K562 (cell line): Measurements from ENCODE around the gene CLDN15. TPM values are rescaled to one million over a fixed set of nuclear protein-coding genes. Genes with fewer than 3 reads are reported as not detected.

Experiments used
- CBX2 ChIP-seq: fragments of 200-600 bp; sonication (generic); IDR thresholded peaks from one replicate; pipeline ENCODE4 v1.6.1; 2012; ENCODE audit warnings: mild to moderate bottlenecking, low read length, inconsistent platforms; ENCODE audit not compliant: insufficient read depth, poor library complexity, severe bottlenecking
- DNMT1 ChIP-seq: fragments of 450-650 bp; IDR thresholded peaks from 2 replicates; pipeline ENCODE4 v1.6.1; 2016; ENCODE audit warnings: antibody characterized with exemption, mild to moderate bottlenecking
- MTA1 ChIP-seq: fragments of 450-650 bp; IDR thresholded peaks from 2 replicates; pipeline ENCODE4 v1.6.1; 2017; ENCODE audit warnings: borderline replicate concordance
- PHB2 ChIP-seq: fragments of 450-650 bp; IDR thresholded peaks from 2 replicates; pipeline ENCODE4 v1.6.1; 2017; ENCODE audit warnings: low read depth
- TAF1 ChIP-seq: IDR thresholded peaks from 2 replicates; pipeline ENCODE4 v1.6.1; 2011; ENCODE audit warnings: mild to moderate bottlenecking, low read length, moderate library complexity; ENCODE audit not compliant: insufficient read depth, control insufficient read depth, severe bottlenecking; ENCODE audit errors: extremely low read depth
- ZNF699 ChIP-seq: fragments of 250-450 bp; sonication (Bioruptor Pico); IDR thresholded peaks from 2 replicates; pipeline ENCODE4 v1.8.0; 2021; ENCODE audit warnings: mild to moderate bottlenecking, moderate library complexity; ENCODE audit not compliant: insufficient replicate concordance
- polyA plus RNA-seq, 8 experiments: library from polyadenylated mRNA; depleted of rRNA in 4 of 8; stranded (reverse) in 5 of 8; unstranded in 3 of 8; fragments of >200 nt; fragmentation: Nextera tagmentation in 2 of 8; fragmentation: Illumina TruSeq in 1 of 8; extraction: Ambion mirVana in 2 of 8; extraction: Trizol in 1 of 8; gene quantifications; 2 replicates each; pipeline versions ENCODE4 v1.2.1 to v1.2.3, GENCODE V29; 2011 to 2014; ENCODE audit warnings: inconsistent platforms in 1 of 8, missing spikeins in 1 of 8
- total RNA-seq, 7 experiments: library from RNA; depleted of rRNA in 6 of 7; stranded (reverse); fragments of >200 nt in 6 of 7; fragmentation: Illumina TruSeq in 2 of 7; extraction: Trizol in 2 of 7; gene quantifications; 2 replicates each; pipeline versions ENCODE4 v1.2.1 to v1.2.3, GENCODE V29; 2011 to 2021; ENCODE audit warnings: low replicate concordance in 1 of 7
- TF ChIP-seq, protein P1 (sequence below): sonication (generic); formaldehyde crosslinking; IDR thresholded peaks from 2 replicates; pipeline ENCODE4 v1.9.0; 2022; ENCODE audit warnings: mild to moderate bottlenecking, missing genetic modification reagents
- TF ChIP-seq, protein P2 (sequence below): sonication (generic); formaldehyde crosslinking; IDR thresholded peaks from 2 replicates; pipeline ENCODE4 v1.8.1; 2023; ENCODE audit warnings: mild to moderate bottlenecking, missing genetic modification reagents
- TF ChIP-seq, protein P3 (sequence below): fragments of 250-450 bp; sonication (Bioruptor Pico); IDR thresholded peaks from 2 replicates; pipeline ENCODE4 v1.4.0; 2020; ENCODE audit warnings: mild to moderate bottlenecking, moderate library complexity, borderline replicate concordance
- TF ChIP-seq, protein P4 (sequence below), 2 experiments: fragments of 450-650 bp in 1 of 2; sonication (generic) in 1 of 2; formaldehyde crosslinking in 1 of 2; IDR thresholded peaks; 2 replicates each; pipeline versions ENCODE4 v1.7.1 to v1.9.0; 2016 to 2022; ENCODE audit warnings: inconsistent platforms in 1 of 2, mild to moderate bottlenecking in 1 of 2, missing genetic modification reagents in 1 of 2

Gene CLDN15
- total and polyA plus RNA-seq, 9 of the 15 experiments (the other 6 are each of a cell fraction or from before 2014, with no cell fraction given) = 0.32 to 14.5 (median 7.4) TPM

DNA sequence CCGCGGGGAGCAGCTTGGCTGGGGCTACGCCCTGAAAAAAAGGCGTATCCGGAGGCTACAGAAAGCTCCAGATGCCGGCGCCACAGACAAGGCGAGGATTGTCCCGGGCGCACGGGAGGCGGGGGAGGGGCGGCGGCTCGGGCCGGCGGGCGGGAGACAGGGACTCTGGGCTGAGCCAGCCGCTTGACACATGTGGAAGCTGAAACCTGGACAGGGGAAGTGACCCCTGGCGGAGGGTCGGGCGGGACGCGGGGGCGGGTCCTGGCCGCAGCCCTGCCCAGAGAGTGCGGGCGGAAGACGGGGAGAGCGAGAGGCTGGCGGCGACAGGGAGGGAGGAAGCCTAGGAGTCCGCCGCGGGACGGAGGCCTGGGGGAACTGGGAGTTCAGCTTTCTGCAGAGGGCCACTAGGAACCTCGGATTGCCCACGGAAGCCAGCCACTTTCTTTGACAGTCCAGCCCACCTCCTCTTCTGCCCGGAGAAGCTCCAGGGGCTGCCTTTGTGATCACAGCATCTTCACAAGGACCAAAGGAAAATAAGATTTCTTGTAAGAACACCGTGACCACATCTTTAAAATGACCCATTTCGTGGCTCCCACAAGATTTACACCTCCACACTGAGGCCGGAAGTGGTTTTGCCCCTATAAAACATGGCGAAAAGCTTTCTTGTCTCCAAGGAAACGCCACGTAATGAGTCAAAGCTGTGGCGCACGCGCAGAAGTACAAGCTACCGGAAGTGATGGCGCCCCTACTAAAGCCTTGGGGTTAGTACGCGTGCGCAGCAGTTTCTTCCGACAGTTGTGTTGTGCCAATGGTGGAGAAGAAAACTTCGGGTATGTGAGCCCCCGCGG is 20.0 kb downstream of the CLDN15 start, which contains the start of the genes PLOD3 and ZNHIT1 (continued):
- no peak for TF ChIP-seq DNMT1
- TF ChIP-seq, protein P1, sequence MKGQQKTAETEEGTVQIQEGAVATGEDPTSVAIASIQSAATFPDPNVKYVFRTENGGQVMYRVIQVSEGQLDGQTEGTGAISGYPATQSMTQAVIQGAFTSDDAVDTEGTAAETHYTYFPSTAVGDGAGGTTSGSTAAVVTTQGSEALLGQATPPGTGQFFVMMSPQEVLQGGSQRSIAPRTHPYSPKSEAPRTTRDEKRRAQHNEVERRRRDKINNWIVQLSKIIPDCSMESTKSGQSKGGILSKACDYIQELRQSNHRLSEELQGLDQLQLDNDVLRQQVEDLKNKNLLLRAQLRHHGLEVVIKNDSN (CRISPR knock-in tag) = no peak
- TF ChIP-seq, protein P2, sequence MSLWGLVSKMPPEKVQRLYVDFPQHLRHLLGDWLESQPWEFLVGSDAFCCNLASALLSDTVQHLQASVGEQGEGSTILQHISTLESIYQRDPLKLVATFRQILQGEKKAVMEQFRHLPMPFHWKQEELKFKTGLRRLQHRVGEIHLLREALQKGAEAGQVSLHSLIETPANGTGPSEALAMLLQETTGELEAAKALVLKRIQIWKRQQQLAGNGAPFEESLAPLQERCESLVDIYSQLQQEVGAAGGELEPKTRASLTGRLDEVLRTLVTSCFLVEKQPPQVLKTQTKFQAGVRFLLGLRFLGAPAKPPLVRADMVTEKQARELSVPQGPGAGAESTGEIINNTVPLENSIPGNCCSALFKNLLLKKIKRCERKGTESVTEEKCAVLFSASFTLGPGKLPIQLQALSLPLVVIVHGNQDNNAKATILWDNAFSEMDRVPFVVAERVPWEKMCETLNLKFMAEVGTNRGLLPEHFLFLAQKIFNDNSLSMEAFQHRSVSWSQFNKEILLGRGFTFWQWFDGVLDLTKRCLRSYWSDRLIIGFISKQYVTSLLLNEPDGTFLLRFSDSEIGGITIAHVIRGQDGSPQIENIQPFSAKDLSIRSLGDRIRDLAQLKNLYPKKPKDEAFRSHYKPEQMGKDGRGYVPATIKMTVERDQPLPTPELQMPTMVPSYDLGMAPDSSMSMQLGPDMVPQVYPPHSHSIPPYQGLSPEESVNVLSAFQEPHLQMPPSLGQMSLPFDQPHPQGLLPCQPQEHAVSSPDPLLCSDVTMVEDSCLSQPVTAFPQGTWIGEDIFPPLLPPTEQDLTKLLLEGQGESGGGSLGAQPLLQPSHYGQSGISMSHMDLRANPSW = no peak
- TF ChIP-seq, protein P3, sequence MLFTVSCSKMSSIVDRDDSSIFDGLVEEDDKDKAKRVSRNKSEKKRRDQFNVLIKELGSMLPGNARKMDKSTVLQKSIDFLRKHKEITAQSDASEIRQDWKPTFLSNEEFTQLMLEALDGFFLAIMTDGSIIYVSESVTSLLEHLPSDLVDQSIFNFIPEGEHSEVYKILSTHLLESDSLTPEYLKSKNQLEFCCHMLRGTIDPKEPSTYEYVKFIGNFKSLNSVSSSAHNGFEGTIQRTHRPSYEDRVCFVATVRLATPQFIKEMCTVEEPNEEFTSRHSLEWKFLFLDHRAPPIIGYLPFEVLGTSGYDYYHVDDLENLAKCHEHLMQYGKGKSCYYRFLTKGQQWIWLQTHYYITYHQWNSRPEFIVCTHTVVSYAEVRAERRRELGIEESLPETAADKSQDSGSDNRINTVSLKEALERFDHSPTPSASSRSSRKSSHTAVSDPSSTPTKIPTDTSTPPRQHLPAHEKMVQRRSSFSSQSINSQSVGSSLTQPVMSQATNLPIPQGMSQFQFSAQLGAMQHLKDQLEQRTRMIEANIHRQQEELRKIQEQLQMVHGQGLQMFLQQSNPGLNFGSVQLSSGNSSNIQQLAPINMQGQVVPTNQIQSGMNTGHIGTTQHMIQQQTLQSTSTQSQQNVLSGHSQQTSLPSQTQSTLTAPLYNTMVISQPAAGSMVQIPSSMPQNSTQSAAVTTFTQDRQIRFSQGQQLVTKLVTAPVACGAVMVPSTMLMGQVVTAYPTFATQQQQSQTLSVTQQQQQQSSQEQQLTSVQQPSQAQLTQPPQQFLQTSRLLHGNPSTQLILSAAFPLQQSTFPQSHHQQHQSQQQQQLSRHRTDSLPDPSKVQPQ = no peak
- TF ChIP-seq MTA1 = no peak
- TF ChIP-seq ZNF699 = no peak
- TF ChIP-seq TAF1 = peak; percentile 58
- TF ChIP-seq, protein P4, sequence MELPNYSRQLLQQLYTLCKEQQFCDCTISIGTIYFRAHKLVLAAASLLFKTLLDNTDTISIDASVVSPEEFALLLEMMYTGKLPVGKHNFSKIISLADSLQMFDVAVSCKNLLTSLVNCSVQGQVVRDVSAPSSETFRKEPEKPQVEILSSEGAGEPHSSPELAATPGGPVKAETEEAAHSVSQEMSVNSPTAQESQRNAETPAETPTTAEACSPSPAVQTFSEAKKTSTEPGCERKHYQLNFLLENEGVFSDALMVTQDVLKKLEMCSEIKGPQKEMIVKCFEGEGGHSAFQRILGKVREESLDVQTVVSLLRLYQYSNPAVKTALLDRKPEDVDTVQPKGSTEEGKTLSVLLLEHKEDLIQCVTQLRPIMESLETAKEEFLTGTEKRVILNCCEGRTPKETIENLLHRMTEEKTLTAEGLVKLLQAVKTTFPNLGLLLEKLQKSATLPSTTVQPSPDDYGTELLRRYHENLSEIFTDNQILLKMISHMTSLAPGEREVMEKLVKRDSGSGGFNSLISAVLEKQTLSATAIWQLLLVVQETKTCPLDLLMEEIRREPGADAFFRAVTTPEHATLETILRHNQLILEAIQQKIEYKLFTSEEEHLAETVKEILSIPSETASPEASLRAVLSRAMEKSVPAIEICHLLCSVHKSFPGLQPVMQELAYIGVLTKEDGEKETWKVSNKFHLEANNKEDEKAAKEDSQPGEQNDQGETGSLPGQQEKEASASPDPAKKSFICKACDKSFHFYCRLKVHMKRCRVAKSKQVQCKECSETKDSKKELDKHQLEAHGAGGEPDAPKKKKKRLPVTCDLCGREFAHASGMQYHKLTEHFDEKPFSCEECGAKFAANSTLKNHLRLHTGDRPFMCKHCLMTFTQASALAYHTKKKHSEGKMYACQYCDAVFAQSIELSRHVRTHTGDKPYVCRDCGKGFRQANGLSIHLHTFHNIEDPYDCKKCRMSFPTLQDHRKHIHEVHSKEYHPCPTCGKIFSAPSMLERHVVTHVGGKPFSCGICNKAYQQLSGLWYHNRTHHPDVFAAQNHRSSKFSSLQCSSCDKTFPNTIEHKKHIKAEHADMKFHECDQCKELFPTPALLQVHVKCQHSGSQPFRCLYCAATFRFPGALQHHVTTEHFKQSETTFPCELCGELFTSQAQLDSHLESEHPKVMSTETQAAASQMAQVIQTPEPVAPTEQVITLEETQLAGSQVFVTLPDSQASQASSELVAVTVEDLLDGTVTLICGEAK (IDR thresholded peaks at IDR 0.05) = peak; percentile 97
- TF ChIP-seq, protein P4 (CRISPR knock-in tag; IDR thresholded peaks at IDR 0.05) = no peak
- no peak for TF ChIP-seq CBX2
- no peak for TF ChIP-seq PHB2
